Lower leg skin (tissue), 4 donors: ENCODE measurements around the gene UBASH3B. TPM values are rescaled to one million over a fixed set of nuclear protein-coding genes. Genes with fewer than 3 reads are reported as not detected.
"Not testable (repeated sequence)": the region's sequence is repeated elsewhere in the genome, so short reads cannot be mapped to it uniquely, and the experiment has no call there.

Experiments used
- DNase-seq, 2 donors: peaks; one replicate each; pipeline ENCODE4 v3.0.0-alpha.2; 2019; ENCODE audit warnings: low spot score in 2 of 2
- H3K4me3 ChIP-seq: fragments of 200-600 bp; sonication (generic); 2 replicates; pipeline ENCODE4 v1.5.1; 2017; ENCODE audit warnings: mild to moderate bottlenecking, low read depth; ENCODE audit not compliant: poor library complexity, severe bottlenecking
- POLR2A ChIP-seq, 2 donors: fragments of 450-650 bp; IDR thresholded peaks; one replicate each; pipeline ENCODE4 v1.6.1; 2016 to 2017; ENCODE audit warnings: antibody characterized with exemption in 2 of 2, mild to moderate bottlenecking in 1 of 2, moderate library complexity in 1 of 2
- WGBS, 2 donors: methylation state at CpG; one replicate each; pipeline ENCODE4 v1.1.5; 2018; 5-methylcytosine and 5-hydroxymethylcytosine counted together
- intact Hi-C: fragments of 100-400 bp; cut with DNase I; formaldehyde crosslinking; loops from one replicate; pipeline ENCODE4 v1.15.0; 2023; ENCODE audit warnings: low total_unique reads
- total RNA-seq, 4 donors: library from RNA; depleted of rRNA; stranded (reverse); fragments of >200 nt; gene quantifications; one replicate each; pipeline ENCODE4 v1.1.0, GENCODE V29; 2016
- TF ChIP-seq, protein P1 (sequence below), 3 donors: fragments of 450-650 bp; IDR thresholded peaks; one replicate each; pipeline ENCODE4 v1.5.1; 2016; ENCODE audit warnings: antibody characterized with exemption in 3 of 3, mild to moderate bottlenecking in 3 of 3, moderate library complexity in 2 of 3

The UBASH3B gene
- total RNA-seq, 4 donors from 2014 or later: 14.2 to 58.4 (median 35.6) TPM

DNA sequence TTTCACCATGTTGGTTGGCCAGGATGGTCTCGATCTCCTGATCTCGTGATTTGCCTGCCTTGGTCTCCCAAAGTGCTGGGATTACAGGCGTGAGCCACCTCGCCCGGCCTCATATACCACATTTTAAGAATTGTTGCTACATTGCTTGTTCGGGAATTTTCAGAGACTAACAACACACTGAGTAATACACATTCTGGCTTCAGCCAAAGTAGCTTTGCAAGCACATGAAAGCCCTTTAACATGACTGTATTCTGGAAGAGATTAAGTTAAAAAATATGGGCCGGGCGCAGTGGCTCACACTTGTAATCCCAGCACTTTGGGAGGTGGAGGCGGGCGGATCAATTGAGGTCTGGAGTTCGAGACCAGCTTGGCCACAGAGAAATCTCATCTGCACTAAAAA is 197.7 kb downstream of the UBASH3B start:
- DNase-seq: no peak
- TF ChIP-seq, protein P1, sequence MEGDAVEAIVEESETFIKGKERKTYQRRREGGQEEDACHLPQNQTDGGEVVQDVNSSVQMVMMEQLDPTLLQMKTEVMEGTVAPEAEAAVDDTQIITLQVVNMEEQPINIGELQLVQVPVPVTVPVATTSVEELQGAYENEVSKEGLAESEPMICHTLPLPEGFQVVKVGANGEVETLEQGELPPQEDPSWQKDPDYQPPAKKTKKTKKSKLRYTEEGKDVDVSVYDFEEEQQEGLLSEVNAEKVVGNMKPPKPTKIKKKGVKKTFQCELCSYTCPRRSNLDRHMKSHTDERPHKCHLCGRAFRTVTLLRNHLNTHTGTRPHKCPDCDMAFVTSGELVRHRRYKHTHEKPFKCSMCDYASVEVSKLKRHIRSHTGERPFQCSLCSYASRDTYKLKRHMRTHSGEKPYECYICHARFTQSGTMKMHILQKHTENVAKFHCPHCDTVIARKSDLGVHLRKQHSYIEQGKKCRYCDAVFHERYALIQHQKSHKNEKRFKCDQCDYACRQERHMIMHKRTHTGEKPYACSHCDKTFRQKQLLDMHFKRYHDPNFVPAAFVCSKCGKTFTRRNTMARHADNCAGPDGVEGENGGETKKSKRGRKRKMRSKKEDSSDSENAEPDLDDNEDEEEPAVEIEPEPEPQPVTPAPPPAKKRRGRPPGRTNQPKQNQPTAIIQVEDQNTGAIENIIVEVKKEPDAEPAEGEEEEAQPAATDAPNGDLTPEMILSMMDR (IDR thresholded peaks at IDR 0.05): no peak
- WGBS, 2 donors: 91 to 94% methylated on average over 11 of the region's 11 CpGs
- intact Hi-C loops: no loop called here
- no peak overlapping the region for H3K4me3 ChIP-seq

DNA sequence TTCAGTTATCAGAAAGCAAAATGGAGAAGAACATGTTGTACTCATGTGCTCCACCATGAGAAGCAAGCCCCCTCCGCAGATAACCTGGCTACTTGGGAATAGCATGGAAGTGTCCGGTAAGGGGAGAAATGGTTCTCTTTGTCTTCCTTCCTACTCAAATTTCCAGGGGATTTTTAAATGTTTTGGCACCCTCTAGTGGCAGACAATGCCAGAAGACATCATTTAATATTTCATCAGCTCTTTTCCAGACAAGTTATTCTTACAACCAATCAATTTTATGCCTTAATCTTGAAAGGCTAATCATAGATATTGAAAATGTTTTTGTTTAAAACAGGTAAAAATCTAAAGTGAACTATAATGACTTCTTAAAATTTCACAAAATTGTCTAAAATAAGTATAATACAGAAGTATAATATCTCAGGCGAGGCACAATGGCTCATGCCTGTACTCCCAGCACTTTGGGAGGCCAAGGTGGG is 198.5 kb downstream of the UBASH3B start:
- intact Hi-C loops: no loop called here
- no peak overlapping the region for H3K4me3 ChIP-seq
- TF ChIP-seq, protein P1 (IDR thresholded peaks at IDR 0.05): peak in 1 of 3 donors; percentile 38
- TF ChIP-seq POLR2A (IDR thresholded peaks at IDR 0.05): no peak
- DNase-seq: peak in 1 of 2 donors; percentile 71
- 32 to 36% methylated on average over 3 of the region's 3 CpGs for WGBS, 2 donors

DNA sequence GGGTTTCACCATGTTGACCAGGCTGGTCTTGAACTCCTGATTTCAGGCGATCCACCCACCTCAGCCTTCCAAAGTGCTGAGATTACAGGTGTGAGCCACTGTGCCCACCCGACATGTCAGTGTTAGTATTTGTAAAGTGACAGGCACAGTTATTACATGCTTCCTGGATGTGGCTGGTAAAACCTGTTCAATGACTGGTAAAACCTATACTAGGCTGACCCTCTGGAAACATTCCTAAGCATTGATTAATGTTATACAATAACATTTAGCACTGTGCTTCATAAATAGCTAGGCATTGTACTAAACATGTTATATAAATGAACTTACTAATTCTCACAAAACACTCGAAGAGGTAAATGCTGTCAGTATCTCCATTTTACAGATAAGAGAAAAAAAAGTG is 206.1 kb downstream of the UBASH3B start:
- intact Hi-C loops: no loop called here
- WGBS, 2 donors: 64 to 65% methylated on average over 3 of the region's 3 CpGs
- TF ChIP-seq POLR2A (IDR thresholded peaks at IDR 0.05): no peak
- TF ChIP-seq, protein P1 (IDR thresholded peaks at IDR 0.05): no peak
- no peak overlapping the region for H3K4me3 ChIP-seq
- no peak for DNase-seq

DNA sequence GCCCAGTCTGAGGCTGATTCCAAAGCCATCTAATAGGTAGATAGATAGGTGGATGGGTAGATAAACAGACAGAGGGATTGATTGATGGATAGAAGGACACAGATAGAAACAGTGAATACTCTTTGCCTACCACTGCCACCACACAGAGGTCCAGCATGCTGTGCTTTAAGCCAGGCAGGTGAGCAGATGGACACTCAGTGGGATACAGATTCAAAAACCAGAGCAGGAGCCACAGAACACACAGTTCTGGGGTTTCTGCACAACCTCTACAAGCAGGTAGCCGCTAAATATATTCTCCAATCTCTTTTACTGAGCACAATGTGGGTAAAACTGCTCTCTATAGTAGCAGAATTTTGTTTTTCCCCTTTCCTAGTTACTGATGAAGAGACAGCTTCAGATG is 206.6 kb downstream of the UBASH3B start:
- no peak for DNase-seq
- intact Hi-C loops: no loop called here
- WGBS, 2 donors: 90 to 96% methylated on average over 1 of the region's 1 CpG
- no peak for TF ChIP-seq POLR2A (IDR thresholded peaks at IDR 0.05)
- TF ChIP-seq, protein P1 (IDR thresholded peaks at IDR 0.05): no peak
- no peak overlapping the region for H3K4me3 ChIP-seq

DNA sequence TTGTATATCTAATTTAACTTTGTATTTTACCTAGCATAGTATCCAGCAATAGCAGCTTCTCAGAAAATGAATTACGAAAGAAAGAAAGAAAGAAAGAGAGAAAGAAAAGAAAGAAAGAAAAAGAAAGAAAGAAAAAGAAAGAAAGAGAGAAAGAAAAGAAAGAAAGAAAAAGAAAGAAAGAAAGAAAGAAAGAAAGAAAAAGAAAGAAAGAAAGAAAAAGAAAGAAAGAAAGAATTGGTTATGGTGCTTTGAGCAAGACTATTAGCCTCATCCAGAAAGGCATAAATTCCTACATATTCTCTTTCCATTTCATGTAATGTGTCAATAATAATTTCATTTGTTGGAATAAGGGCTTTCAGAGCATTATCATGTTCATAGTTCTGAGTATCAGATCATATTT is 207.6 kb downstream of the UBASH3B start:
- 89 to 90% methylated on average over 1 of the region's 1 CpG for WGBS, 2 donors
- DNase-seq, H3K4me3 ChIP-seq, intact Hi-C loops: not testable (repeated sequence)

DNA sequence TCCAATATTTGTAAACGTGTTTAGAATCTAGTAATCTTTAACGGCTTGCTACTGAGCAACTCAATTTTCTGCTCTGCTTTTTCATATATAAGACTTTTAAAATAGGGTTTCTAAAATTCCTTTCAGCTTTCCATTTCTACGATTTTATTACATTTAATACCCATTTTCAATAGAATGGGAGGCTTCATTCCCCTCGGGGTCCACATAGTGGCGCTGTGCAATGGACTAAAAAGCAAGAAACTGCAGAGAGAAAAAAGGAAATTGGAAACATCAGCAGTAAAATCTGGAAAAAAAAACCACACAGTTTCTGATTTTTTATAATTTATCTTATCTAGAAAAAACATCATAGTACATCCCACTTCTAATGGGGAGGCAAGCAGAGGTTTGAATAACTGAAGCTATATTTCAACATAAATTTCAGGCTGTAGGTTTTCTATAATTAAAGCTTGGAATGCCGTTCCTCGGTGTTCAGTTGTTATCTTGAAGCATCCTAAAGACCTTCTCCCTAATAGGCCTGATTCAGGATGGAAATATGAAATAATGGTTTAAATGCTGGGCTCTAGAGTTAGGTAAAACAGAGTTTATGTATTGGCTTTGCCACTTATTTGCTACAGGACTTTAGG is 208.3 kb downstream of the UBASH3B start:
- no peak for DNase-seq
- intact Hi-C loops: no loop called here
- 20 to 27% methylated on average over 7 of the region's 7 CpGs for WGBS, 2 donors
- H3K4me3 ChIP-seq: no peak overlapping the region
- no peak for TF ChIP-seq POLR2A (IDR thresholded peaks at IDR 0.05)
- TF ChIP-seq, protein P1 (IDR thresholded peaks at IDR 0.05): no peak

Other genes starting within 250 kb of the UBASH3B start
- 1 to 10 TPM in 1 of 4 donors, under 1 TPM in 1, not detected in 2; 0.15 to 4.4 TPM for gene CRTAM, start 182.8 kb downstream of the UBASH3B start, total RNA-seq
- 1 to 10 TPM; 2.5 to 4.2 (median 3.2) TPM for gene JHY, start 227.0 kb downstream of the UBASH3B start, total RNA-seq